Neural progenitor cell (in vitro differentiated cells): Measurements from ENCODE around the gene CDA. TPM values are rescaled to one million over a fixed set of nuclear protein-coding genes. Genes with fewer than 3 reads are reported as not detected.

ENCODE experiments used
- DNase-seq: peaks from one replicate; pipeline ENCODE4 v3.0.0-alpha.2; 2016; ENCODE audit warnings: low spot score
- H2AFZ ChIP-seq: fragments of 200-600 bp; sonication (generic); replicated peaks from 2 replicates; pipeline ENCODE4 v1.6.1; 2016; ENCODE audit warnings: antibody characterized with exemption
- H3F3A ChIP-seq: fragments of 200-600 bp; sonication (generic); 2 replicates; pipeline ENCODE4 v1.6.1; 2016; ENCODE audit warnings: antibody characterized with exemption, low read depth
- H3K27ac ChIP-seq: fragments of 200-600 bp; sonication (generic); 2 replicates; pipeline ENCODE4 v1.5.1; 2016; ENCODE audit warnings: mild to moderate bottlenecking
- H3K27me3 ChIP-seq: fragments of 200-600 bp; sonication (generic); 2 replicates; pipeline ENCODE4 v1.6.1; 2016; ENCODE audit warnings: mild to moderate bottlenecking, moderate library complexity
- H3K36me3 ChIP-seq: fragments of 200-600 bp; sonication (generic); 2 replicates; pipeline ENCODE4 v1.5.1; 2016
- H3K4me1 ChIP-seq: fragments of 200-600 bp; sonication (generic); 2 replicates; pipeline ENCODE4 v1.6.1; 2016; ENCODE audit warnings: mixed run types
- H3K4me2 ChIP-seq: fragments of 200-600 bp; sonication (generic); 2 replicates; pipeline ENCODE4 v1.6.1; 2016
- H3K4me3 ChIP-seq: fragments of 200-600 bp; sonication (generic); 2 replicates; pipeline ENCODE4 v1.5.1; 2016
- H3K79me2 ChIP-seq: fragments of 200-600 bp; sonication (generic); 2 replicates; pipeline ENCODE4 v1.6.1; 2016; ENCODE audit warnings: low read depth
- H3K9ac ChIP-seq: fragments of 200-600 bp; sonication (generic); 2 replicates; pipeline ENCODE4 v1.6.1; 2016
- H3K9me3 ChIP-seq: fragments of 200-600 bp; sonication (generic); 2 replicates; pipeline ENCODE4 v1.5.1; 2016; ENCODE audit warnings: low read depth
- H4K20me1 ChIP-seq: fragments of 200-600 bp; sonication (generic); 2 replicates; pipeline ENCODE4 v1.6.1; 2016; ENCODE audit warnings: low read depth
- H3K27ac Mint-ChIP-seq: 3 replicates; pipeline ENCODE4 v1.8.0; 2021; ENCODE audit warnings: mixed read lengths
- H3K27me3 Mint-ChIP-seq: 2 replicates; pipeline ENCODE4 v1.8.0; 2022; ENCODE audit warnings: low read depth, mild to moderate bottlenecking, inconsistent platforms, moderate library complexity, mixed read lengths; ENCODE audit not compliant: insufficient read depth
- H3K36me3 Mint-ChIP-seq: 3 replicates; pipeline ENCODE4 v1.8.0; 2021; ENCODE audit warnings: mixed read lengths
- H3K4me1 Mint-ChIP-seq: 3 replicates; pipeline ENCODE4 v1.8.0; 2021; ENCODE audit warnings: mixed read lengths
- H3K4me3 Mint-ChIP-seq: 3 replicates; pipeline ENCODE4 v1.8.0; 2021; ENCODE audit warnings: mild to moderate bottlenecking, moderate library complexity, mixed read lengths
- H3K9me3 Mint-ChIP-seq: 3 replicates; pipeline ENCODE4 v1.8.0; 2020; ENCODE audit warnings: mixed read lengths
- CTCF ChIP-seq: fragments of 200-600 bp; sonication (generic); IDR thresholded peaks from 2 replicates; pipeline ENCODE4 v1.5.1; 2017; ENCODE audit warnings: antibody characterized with exemption, mild to moderate bottlenecking
- EZH2 ChIP-seq: fragments of 200-600 bp; sonication (generic); IDR thresholded peaks from 2 replicates; pipeline ENCODE4 v1.6.1; 2017; ENCODE audit warnings: antibody characterized with exemption, mild to moderate bottlenecking, moderate library complexity
- EZH2phosphoT487 ChIP-seq: fragments of 200-600 bp; sonication (generic); IDR thresholded peaks from 2 replicates; pipeline ENCODE4 v1.6.1; 2017; ENCODE audit warnings: antibody characterized with exemption
- total RNA-seq: library from RNA; depleted of rRNA; stranded (reverse); fragments of >200 nt; gene quantifications from 2 replicates; pipeline ENCODE4 v1.2.3, GENCODE V29; 2015; ENCODE audit warnings: low replicate concordance

The CDA gene
- total RNA-seq, 1 donor from 2014 or later, result 0.64 TPM

GRCh38 chr1:20601129-20601825 is 12.4 kb downstream of the CDA start:
- no peak overlapping the region for H3K27ac Mint-ChIP-seq
- no peaks in the 10 kb centered on the region for H3K9me3 Mint-ChIP-seq
- Histone ChIP-seq H3K27me3 (no peaks in the 10 kb centered on the region), H3K4me2 (no peak overlapping the region), H2AFZ (no peak overlapping the region), H3K9ac (no peak overlapping the region), H3K27ac (no peak overlapping the region), H3K9me3 (no peaks in the 10 kb centered on the region), H3K4me3 (no peak overlapping the region), H3K79me2 (no peaks in the 10 kb centered on the region), H3K4me1 (no peaks in the 10 kb centered on the region), H3F3A (no peaks in the 10 kb centered on the region), H4K20me1 (no peaks in the 10 kb centered on the region), H3K36me3 (no peaks in the 10 kb centered on the region)
- TF ChIP-seq EZH2 (no peak), CTCF (no peak), EZH2phosphoT487 (no peak)
- H3K36me3 Mint-ChIP-seq, result no peaks in the 10 kb centered on the region
- no peaks in the 10 kb centered on the region for H3K4me1 Mint-ChIP-seq
- H3K27me3 Mint-ChIP-seq, result peaks cover 4% of the 10 kb centered on the region
- H3K4me3 Mint-ChIP-seq, result no peak overlapping the region
- DNase-seq, result no peak

GRCh38 chr1:20602851-20603450 is 14.1 kb downstream of the CDA start:
- H3K27ac ChIP-seq, result no peak overlapping the region
- H3K27ac Mint-ChIP-seq, result no peak overlapping the region
- H3K4me3 Mint-ChIP-seq, result peak overlapping the region; percentile 39
- no peaks in the 10 kb centered on the region for H4K20me1 ChIP-seq
- H2AFZ ChIP-seq, result no peak overlapping the region
- no peak for TF ChIP-seq CTCF
- no peak for TF ChIP-seq EZH2
- TF ChIP-seq EZH2phosphoT487, result no peak
- H3K4me3 ChIP-seq, result no peak overlapping the region
- no peaks in the 10 kb centered on the region for H3K36me3 ChIP-seq
- no peaks in the 10 kb centered on the region for H3K79me2 ChIP-seq
- no peaks in the 10 kb centered on the region for H3K36me3 Mint-ChIP-seq
- peaks cover 3% of the 10 kb centered on the region for H3K4me1 ChIP-seq
- no peaks in the 10 kb centered on the region for H3K9me3 Mint-ChIP-seq
- H3K9ac ChIP-seq, result no peak overlapping the region
- H3K27me3 Mint-ChIP-seq, result peaks cover 5% of the 10 kb centered on the region
- H3K4me2 ChIP-seq, result no peak overlapping the region
- no peaks in the 10 kb centered on the region for H3K4me1 Mint-ChIP-seq
- H3K27me3 ChIP-seq, result no peaks in the 10 kb centered on the region
- no peak for DNase-seq
- H3F3A ChIP-seq, result no peaks in the 10 kb centered on the region
- H3K9me3 ChIP-seq, result no peaks in the 10 kb centered on the region

GRCh38 chr1:20603504-20604464 is 14.9 kb downstream of the CDA start:
- Histone ChIP-seq H2AFZ (no peak overlapping the region), H3F3A (no peaks in the 10 kb centered on the region), H3K9me3 (no peaks in the 10 kb centered on the region), H3K4me3 (no peak overlapping the region), H3K4me2 (no peak overlapping the region), H3K27me3 (no peaks in the 10 kb centered on the region), H3K79me2 (no peaks in the 10 kb centered on the region), H3K36me3 (no peaks in the 10 kb centered on the region), H4K20me1 (no peaks in the 10 kb centered on the region), H3K9ac (no peak overlapping the region), H3K27ac (no peak overlapping the region), H3K4me1 (peaks cover 3% of the 10 kb centered on the region)
- DNase-seq, result no peak
- H3K4me1 Mint-ChIP-seq, result no peaks in the 10 kb centered on the region
- H3K27ac Mint-ChIP-seq, result no peak overlapping the region
- H3K27me3 Mint-ChIP-seq, result peaks cover 4% of the 10 kb centered on the region
- no peaks in the 10 kb centered on the region for H3K9me3 Mint-ChIP-seq
- H3K36me3 Mint-ChIP-seq, result no peaks in the 10 kb centered on the region
- peak overlapping the region; percentile 39 for H3K4me3 Mint-ChIP-seq
- no peak for TF ChIP-seq EZH2phosphoT487
- no peak for TF ChIP-seq CTCF
- no peak for TF ChIP-seq EZH2
